HG02798 (cell line): Measurements from ENCODE around the gene DENND5A.

Source experiments
- ATAC-seq: cut with Tn5 transposase; IDR thresholded peaks from one replicate; pipeline ENCODE4 v1.9.1; 2021; ENCODE audit warnings: mild to moderate bottlenecking; ENCODE audit not compliant: unreplicated experiment, poor library complexity

Gene DENND5A

GRCh38 chr11:9143721-9144120, 121.4 kb downstream of the DENND5A start:
- no peak for ATAC-seq

DNA sequence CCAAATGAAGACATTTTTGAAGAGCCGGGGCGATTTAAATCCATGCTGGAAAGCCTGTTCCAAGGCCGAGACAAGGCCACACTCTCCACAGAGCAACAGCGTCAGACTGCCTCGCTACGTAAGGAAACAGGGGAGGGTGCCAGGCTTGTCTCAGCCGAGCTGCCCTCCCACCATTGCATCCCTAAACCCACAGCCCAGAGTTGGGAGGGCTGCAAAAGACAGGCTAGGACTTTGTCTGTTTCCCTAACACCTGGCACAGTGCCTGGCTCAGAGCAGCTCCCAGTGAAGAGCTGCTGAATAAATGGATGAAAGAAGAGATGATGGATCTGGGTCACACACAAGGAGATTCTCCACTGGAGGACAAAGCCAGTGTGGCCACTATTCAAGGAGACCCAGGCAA, 122.4 kb downstream of the DENND5A start:
- no peak for ATAC-seq

- no peak for ATAC-seq
Measured at GRCh38 chr11:9141186-9141585, 124.0 kb downstream of the DENND5A start.

- no peak for ATAC-seq
Measured at GRCh38 chr11:9139628-9140357, 125.4 kb downstream of the DENND5A start.

- ATAC-seq = no peak
Measured at GRCh38 chr11:9138612-9139579, 126.3 kb downstream of the DENND5A start.

GRCh38 chr11:9138133-9138453, 127.1 kb downstream of the DENND5A start:
- no peak for ATAC-seq

DNA sequence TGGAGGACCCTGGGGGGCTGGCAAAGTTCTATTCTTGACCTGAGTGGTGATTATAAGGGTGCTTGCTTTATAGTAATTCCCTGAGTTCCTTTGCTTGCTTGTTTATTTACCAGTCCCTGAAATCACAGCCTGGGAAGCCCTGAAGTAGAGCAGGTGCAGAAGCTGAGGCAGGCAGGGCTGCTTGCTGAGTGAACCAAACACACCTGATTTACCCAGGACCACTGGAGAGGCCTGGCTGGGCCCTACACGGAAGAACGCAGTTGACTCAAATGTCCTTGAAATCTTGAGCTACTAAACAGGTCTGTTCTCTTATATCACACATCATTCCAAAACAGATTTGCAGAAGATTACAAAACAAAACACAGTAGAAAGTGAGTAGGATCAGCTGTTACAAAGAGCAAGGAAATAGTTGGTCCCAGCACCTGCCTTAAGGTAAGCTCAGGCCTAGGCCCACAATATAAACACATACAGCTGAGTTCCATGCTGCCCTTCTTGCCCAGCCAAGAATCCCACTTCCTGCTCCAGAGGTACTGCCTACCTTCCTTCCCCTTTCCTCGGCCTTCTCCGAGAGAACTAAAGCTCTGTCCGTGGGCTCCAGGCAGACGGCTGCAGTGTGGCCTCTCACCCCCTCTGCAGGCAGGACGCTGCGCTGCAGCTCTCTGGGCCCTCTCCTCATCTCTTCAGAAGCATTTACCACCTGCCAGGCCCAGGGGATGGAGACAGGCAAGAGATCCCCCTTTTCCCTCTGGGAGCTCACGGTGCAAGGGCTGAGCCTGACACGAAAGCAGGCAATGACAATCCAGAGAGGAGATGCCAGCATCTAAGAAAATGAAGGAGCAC, 127.6 kb downstream of the DENND5A start:
- peak; percentile 94 for ATAC-seq

- ATAC-seq = no peak
Measured at GRCh38 chr11:9136741-9137140, 128.4 kb downstream of the DENND5A start.

- ATAC-seq = no peak
Measured at GRCh38 chr11:9133956-9134355, 131.2 kb downstream of the DENND5A start.

DNA sequence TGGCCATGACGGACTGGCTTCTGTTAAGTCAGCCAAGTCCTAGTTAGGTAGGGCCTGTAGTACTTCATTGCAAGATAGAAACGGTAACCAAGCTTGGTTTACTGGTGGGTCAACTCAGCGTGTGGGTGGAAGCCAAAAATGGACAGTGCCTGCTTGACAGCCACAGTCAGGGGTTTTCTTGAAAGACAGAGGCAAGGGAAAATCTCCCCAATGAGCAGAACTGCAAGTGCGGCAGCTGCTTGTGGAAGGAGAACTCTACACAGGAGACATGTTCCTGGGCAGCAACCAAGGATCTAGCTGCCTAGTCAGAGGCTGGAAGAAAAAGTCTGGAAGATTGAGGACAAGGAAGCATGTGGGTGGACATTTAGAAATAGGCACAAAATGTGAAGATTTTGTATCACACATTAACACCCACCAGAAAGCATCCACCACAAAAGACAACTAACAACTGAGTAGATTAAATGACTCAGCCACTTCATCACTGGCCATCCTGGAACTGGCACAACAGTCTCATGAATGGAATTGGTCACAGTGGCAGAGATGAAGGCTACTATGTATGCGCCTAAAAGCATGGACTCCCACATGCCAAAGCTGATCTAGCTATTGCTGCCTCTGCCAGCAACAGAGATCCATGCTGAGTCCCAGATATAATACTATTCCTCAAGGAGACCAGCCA, 132.8 kb downstream of the DENND5A start:
- ATAC-seq = peak; percentile 44

DNA sequence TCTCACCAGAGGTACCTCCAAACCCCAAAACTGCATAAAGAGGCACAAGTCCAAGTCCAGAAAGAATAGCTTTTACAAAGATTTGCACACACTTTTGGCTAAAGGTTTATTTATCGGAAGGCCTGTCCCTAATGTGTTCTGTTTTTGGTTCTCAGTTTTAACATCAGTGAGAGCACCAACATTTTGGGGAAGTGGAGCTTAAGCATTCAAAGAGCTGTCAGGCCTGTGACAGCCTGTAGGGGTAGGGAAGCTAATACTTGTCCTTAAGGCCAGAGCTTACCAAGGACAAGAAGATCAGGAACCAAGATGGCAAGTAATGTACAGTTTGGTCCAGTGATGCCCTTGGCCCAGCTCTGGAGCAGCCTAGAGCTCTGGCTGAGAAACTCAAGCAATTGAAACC, 134.9 kb downstream of the DENND5A start:
- no peak for ATAC-seq

DNA sequence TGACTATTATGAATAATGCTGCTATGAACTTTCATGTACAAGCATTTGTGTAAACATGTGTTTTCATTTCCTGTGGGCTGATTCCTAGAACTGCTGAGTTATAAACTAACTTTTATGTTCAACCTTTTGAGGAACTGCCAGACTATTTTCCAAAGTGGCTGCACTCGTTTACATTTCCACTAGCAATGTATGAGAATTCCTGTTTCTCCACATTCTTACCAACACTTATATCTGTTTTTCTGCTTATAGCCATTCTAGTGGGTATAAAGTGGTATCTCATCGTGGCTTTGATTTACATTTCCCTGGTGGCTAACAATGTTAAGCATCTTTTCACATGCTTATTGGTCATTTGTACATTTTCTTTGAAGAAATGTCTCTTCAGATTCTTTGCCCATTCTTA, 138.5 kb downstream of the DENND5A start:
- ATAC-seq = no peak

DNA sequence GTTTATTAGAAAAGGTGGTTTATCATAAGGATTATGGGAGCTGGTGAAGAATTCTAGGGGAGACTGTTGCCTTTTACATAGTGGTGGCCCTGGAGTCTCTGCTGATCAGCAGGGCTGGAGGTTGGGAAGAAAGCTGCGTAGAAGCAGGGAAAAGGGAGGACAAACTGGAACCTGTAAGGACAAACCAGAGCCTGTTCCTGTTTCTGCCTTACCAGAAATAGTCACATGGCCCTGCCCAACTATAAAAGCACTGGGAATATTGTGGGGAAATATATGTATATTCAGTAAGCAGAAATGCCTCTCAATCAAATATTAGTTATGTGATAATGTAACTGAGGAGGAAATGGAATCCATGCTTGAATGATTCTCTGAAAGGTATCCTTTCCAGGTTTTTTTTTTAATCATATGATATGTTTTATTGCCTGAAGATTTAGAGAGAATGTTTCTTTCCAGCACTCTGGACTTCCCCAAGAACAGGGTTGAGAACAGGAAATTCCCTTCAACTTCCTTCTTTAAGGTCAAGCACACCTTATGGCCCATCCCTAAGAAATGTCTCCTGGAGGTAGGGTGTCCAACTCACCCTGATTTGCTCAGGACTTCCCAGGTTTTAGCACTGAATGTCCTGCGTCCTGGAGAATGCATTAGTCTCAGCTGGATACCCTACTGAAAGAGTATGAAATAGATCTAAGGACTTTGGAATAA, 139.8 kb downstream of the DENND5A start:
- no peak for ATAC-seq

DNA sequence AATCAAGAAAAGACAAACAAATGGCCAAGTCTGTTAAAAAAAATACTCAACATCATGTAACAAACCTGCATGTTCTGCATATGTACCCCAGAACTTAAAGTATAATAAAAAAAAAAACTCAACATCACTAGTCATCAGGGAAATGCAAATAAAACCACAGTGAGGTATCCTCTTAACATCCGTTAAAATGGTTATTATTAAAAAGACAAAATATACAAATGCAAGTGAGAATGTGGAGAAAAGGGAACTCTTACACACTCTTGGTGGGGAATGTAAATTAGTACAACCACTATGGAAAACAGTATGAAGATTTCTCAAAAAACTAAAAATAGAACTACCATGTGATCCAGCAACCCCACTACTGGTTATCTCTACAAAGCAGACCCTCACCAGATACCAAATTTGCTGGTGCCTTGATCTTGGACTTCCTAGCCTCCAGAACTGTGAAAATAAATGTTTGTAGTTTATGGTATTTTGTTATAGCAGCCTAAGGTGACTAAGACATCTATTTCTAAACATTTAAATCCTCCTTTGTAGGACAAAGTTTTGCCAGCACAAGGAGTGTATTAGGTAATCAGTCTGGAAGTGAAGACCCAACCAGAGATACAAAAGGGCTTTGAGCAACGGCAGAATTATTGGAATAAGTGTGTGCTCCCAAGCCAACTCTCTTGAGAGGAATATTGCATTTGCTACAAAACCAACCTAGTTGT, 141.4 kb downstream of the DENND5A start:
- ATAC-seq = no peak

DNA sequence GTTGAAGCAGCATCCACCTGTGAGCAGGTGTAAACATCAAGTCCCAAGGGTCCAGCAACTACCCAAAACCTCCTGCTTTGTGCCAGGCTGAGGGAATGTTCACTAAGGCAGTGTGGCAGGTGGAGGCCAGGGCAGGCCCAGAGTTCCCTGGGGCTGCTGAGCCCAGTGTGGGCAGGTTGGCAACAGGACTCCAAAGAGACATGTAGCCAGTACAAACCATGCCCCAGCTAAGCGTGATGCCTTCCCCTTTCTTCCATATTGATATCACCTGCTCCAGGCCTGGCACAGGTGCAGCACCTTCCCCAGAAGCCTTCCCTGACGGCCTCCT, 143.7 kb downstream of the DENND5A start:
- no peak for ATAC-seq

- no peak for ATAC-seq
Measured at GRCh38 chr11:9120664-9121468, 144.3 kb downstream of the DENND5A start.

- no peak for ATAC-seq
Measured at GRCh38 chr11:9118277-9118676, 146.9 kb downstream of the DENND5A start.

DNA sequence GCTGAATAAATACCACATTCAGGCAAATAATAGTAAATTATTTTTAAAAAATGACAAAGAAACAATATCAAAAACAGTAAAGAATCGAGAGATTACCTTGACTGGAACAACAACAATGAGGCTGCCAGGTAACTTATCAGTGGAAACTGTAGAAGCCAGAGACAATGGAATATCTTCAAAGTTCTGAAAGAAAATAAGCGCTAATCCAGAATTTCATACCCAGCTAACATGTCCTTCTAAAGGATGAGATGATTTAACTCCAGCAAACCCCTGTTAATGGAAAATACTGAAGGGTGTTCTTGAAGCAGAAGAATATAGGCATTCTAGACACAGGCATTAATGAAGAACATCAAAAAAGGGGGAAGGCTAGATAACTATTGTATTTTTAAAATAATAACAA, 153.1 kb downstream of the DENND5A start:
- no peak for ATAC-seq
